Measurements from ENCODE around the gene MAPKAPK2.
"Not testable (repeated sequence)": the region's sequence is repeated elsewhere in the genome, so short reads cannot be mapped to it uniquely, and the experiment has no call there.

MAPKAPK2 gene

GRCh38 chr1:206738370-206739366 lies 54.0 kb downstream of the MAPKAPK2 start:
- DNase-seq (ENCODE audit: extremely low read depth in 1 of 2, low read depth in 1 of 2): no peak

GRCh38 chr1:206739411-206740076 lies 54.8 kb downstream of the MAPKAPK2 start:
- peak in 1 of 2 donors; percentile 64 for DNase-seq (ENCODE audit: extremely low read depth in 1 of 2, low read depth in 1 of 2)

GRCh38 chr1:206741142-206741701 lies 56.5 kb downstream of the MAPKAPK2 start:
- no peak for DNase-seq (ENCODE audit: extremely low read depth in 1 of 2, low read depth in 1 of 2)

GRCh38 chr1:206742719-206743383 lies 58.1 kb downstream of the MAPKAPK2 start:
- DNase-seq (ENCODE audit: extremely low read depth in 1 of 2, low read depth in 1 of 2): peak in 1 of 2 donors; percentile 79

GRCh38 chr1:206744683-206745082 lies 60.0 kb downstream of the MAPKAPK2 start:
- no peak for DNase-seq (ENCODE audit: extremely low read depth in 1 of 2, low read depth in 1 of 2)

- no peak for DNase-seq (ENCODE audit: extremely low read depth in 1 of 2, low read depth in 1 of 2)
Measured at GRCh38 chr1:206745301-206745700, 60.6 kb downstream of the MAPKAPK2 start.

- DNase-seq (ENCODE audit: extremely low read depth in 1 of 2, low read depth in 1 of 2): no peak
Measured at GRCh38 chr1:206748348-206749030, 63.8 kb downstream of the MAPKAPK2 start.

- DNase-seq (ENCODE audit: extremely low read depth in 1 of 2, low read depth in 1 of 2): no peak
Measured at GRCh38 chr1:206751891-206752290, 67.2 kb downstream of the MAPKAPK2 start.

- no peak for DNase-seq (ENCODE audit: extremely low read depth in 1 of 2, low read depth in 1 of 2)
Measured at GRCh38 chr1:206752481-206752880, 67.8 kb downstream of the MAPKAPK2 start.

GRCh38 chr1:206753141-206753540 lies 68.4 kb downstream of the MAPKAPK2 start:
- DNase-seq (ENCODE audit: extremely low read depth in 1 of 2, low read depth in 1 of 2): no peak

- no peak for DNase-seq (ENCODE audit: extremely low read depth in 1 of 2, low read depth in 1 of 2)
Measured at GRCh38 chr1:206754011-206754410, 69.3 kb downstream of the MAPKAPK2 start.

- DNase-seq (ENCODE audit: extremely low read depth in 1 of 2, low read depth in 1 of 2): no peak
Measured at GRCh38 chr1:206757524-206758266, 73.0 kb downstream of the MAPKAPK2 start.

GRCh38 chr1:206760590-206760989 lies 75.9 kb downstream of the MAPKAPK2 start:
- DNase-seq (ENCODE audit: extremely low read depth in 1 of 2, low read depth in 1 of 2): no peak

GRCh38 chr1:206761159-206761768 lies 76.6 kb downstream of the MAPKAPK2 start:
- DNase-seq (ENCODE audit: extremely low read depth in 1 of 2, low read depth in 1 of 2): no peak

- DNase-seq (ENCODE audit: extremely low read depth in 1 of 2, low read depth in 1 of 2): not testable (repeated sequence)
Measured at GRCh38 chr1:206762741-206763364, 78.1 kb downstream of the MAPKAPK2 start.

GRCh38 chr1:206765771-206766170 lies 81.1 kb downstream of the MAPKAPK2 start:
- not testable (repeated sequence) for DNase-seq (ENCODE audit: extremely low read depth in 1 of 2, low read depth in 1 of 2)

- DNase-seq (ENCODE audit: extremely low read depth in 1 of 2, low read depth in 1 of 2): peak; percentile 60 to 77
Measured at GRCh38 chr1:206766251-206766856, 81.6 kb downstream of the MAPKAPK2 start.

Measured in stimulated activated CD8-positive, alpha-beta memory T cell treated with anti-CD3 and anti-CD28 coated beads, Interleukin-7, amount 100 ng/mL, for 48 hours (primary cell).